Hematopoietic multipotent progenitor cell (in vitro differentiated cells): Measurements from ENCODE around the gene ARHGAP15. TPM values are rescaled to one million over a fixed set of nuclear protein-coding genes. Genes with fewer than 3 reads are reported as not detected.

Experiments
- DNase-seq, 3 donors: peaks; one replicate each; pipeline ENCODE4 v3.0.0-alpha.2; 2011 to 2015; ENCODE audit warnings: low read depth in 2 of 3, low spot score in 2 of 3
- small RNA-seq: library from RNA; depleted of rRNA; stranded (forward); fragments of <200 nt; gene quantifications from one replicate; pipeline ENCODE3, GENCODE V24; 2012
- total RNA-seq: library from RNA; depleted of rRNA; stranded (reverse); fragments of >200 nt; gene quantifications from one replicate; pipeline ENCODE4 v1.2.3, GENCODE V29; 2012

ARHGAP15 gene
- total RNA-seq, 1 donor, result 77.3 TPM

GRCh38 chr2:143786026-143786765, 657.0 kb downstream of the ARHGAP15 start:
- no peak for DNase-seq

GRCh38 chr2:143787674-143788073, 658.5 kb downstream of the ARHGAP15 start:
- DNase-seq, result no peak

- no peak for DNase-seq
Measured at GRCh38 chr2:143792602-143793001, 663.4 kb downstream of the ARHGAP15 start.

- DNase-seq, result no peak
Measured at GRCh38 chr2:143793381-143793780, 664.2 kb downstream of the ARHGAP15 start.

GRCh38 chr2:143796051-143796450, 666.8 kb downstream of the ARHGAP15 start:
- no peak for DNase-seq

GRCh38 chr2:143801561-143801960, 672.3 kb downstream of the ARHGAP15 start:
- no peak for DNase-seq

GRCh38 chr2:143802242-143802641, 673.0 kb downstream of the ARHGAP15 start:
- DNase-seq, result no peak

- DNase-seq, result no peak
Measured at GRCh38 chr2:143802871-143803650, 673.8 kb downstream of the ARHGAP15 start.

GRCh38 chr2:143803936-143804335, 674.7 kb downstream of the ARHGAP15 start:
- no peak for DNase-seq

GRCh38 chr2:143805666-143806065, 676.4 kb downstream of the ARHGAP15 start:
- DNase-seq, result no peak

- DNase-seq, result no peak
Measured at GRCh38 chr2:143807192-143807591, 678.0 kb downstream of the ARHGAP15 start.

GRCh38 chr2:143807671-143808070, 678.5 kb downstream of the ARHGAP15 start:
- DNase-seq, result no peak

- DNase-seq, result no peak
Measured at GRCh38 chr2:143808166-143808565, 678.9 kb downstream of the ARHGAP15 start.

GRCh38 chr2:143815082-143815481, 685.9 kb downstream of the ARHGAP15 start:
- no peak for DNase-seq

GRCh38 chr2:143816916-143817315, 687.7 kb downstream of the ARHGAP15 start:
- DNase-seq, result no peak

Small RNA genes lying within 50 kb of the gene (small RNA-seq; reads per million reads assigned to genes)
- not detected for gene MTND4LP12
